ENCODE results near the gene STT3A.

DNA sequence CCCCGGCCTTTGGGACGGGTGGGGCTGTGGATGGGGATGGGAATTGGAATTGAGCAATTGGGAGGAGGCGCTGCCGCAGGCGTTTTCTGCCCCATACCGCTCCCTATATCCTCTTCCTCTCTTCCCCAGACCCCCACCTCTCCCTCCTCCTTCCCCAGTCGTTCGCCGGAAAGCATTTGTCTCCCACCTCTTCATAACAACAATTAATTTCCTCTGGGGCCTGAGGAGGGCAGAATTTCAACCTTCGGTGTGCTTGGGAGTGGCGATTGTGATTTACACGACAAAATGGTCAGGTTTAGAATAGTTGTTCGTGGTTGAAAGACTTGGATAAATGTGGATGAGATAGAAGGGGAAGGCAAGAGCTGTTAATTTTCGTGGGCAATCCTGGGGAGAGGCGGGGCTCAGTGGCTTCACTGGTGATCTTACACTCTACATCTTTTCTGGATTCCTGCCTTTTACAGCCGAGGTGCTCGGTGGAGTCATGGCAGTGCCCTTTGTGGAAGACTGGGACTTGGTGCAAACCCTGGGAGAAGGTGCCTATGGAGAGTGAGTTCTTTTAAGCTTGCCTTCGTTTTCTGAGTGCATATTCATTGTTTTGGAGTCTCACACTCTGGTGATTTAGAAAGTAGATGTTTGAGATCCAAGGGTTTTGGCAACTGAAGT, 33.8 kb downstream of the STT3A start:
- TF ChIP-seq SUZ12 (IDR thresholded peaks at IDR 0.05; ENCODE audit: extremely low read depth, insufficient read depth, insufficient read length) (no peak), YY1 (IDR thresholded peaks at IDR 0.05; ENCODE audit: insufficient read depth, insufficient read length) (no peak), ZNF274 (IDR thresholded peaks at IDR 0.05; ENCODE audit: low read depth, low read length) (no peak)

All from NT2/D1 (cell line).